Left renal cortex interstitium (tissue), 4 donors: ENCODE data around the gene TEAD1. TPM values are rescaled to one million over a fixed set of nuclear protein-coding genes. Genes with fewer than 3 reads are reported as not detected.

Experiments
- DNase-seq, 4 donors: peaks; one replicate each; pipeline ENCODE4 v3.0.0-alpha.2; 2013; ENCODE audit warnings: low read depth in 4 of 4, low spot score in 2 of 4, missing footprints in 1 of 4
- polyA plus RNA-seq, 4 donors: library from polyadenylated mRNA; unstranded; fragments of 120-200 nt; gene quantifications; one replicate each; pipeline ENCODE4 v1.2.1, GENCODE V29; 2013; ENCODE audit not compliant: insufficient read length in 4 of 4

Gene TEAD1
- polyA plus RNA-seq, 4 donors: 77.4 to 91.7 (median 86.5) TPM

DNA sequence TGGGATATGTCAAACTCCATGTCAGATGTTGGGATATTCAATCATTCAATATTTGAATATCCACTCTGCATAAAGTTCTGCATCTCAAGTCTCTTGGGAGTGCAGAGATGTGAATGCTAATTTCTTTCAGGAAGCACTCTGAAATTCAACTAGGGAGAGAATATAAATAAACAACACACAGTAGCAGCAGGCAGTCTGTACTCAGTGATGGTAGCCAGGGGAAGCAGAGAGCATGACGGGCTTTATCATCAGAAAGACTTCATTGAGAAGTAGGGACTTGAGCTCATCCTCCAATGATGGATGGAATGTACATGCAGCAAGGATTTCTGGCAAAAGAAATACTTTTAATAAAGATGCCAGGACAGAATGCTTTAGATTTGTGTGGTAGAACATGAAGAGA lies 9.8 kb upstream of the TEAD1 start:
- DNase-seq: no peak

DNA sequence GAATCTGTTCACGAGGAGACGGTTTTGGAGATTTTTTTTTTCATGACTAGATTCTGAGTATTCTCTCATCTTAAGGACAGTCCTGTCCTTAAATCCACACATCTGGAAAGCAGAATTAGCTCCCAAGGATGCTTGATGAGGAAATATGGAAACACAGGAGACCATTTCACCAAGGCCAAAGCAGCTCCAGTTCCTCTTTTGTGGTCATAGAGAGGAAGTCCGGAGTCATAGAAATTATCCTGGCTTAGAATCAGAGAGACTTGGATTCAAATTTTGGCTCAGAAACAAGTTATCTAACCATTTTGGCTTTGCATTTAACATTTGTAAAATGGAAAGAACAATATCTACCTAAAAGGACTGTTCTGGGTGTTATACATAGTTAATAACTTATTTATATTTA lies 7.3 kb upstream of the TEAD1 start:
- no peak for DNase-seq

DNA sequence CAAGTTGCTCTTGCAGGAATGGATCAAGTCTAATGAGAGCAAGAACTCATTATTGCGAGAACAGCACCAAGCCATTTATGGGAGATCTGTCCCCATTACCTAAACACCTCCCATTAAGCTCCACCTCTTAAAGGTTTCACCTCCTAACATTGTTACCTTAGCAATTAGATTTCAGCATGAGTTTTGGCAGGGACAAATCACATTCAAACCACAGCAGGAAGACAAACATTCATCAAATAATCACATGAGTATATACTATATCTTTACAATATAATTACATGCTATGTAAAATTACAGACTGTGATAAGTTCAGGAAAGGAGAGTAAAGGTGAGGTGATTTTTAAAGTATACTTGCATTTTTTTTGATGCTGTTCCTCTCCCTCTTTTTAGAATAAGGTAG lies 6.6 kb upstream of the TEAD1 start:
- DNase-seq: no peak

DNA sequence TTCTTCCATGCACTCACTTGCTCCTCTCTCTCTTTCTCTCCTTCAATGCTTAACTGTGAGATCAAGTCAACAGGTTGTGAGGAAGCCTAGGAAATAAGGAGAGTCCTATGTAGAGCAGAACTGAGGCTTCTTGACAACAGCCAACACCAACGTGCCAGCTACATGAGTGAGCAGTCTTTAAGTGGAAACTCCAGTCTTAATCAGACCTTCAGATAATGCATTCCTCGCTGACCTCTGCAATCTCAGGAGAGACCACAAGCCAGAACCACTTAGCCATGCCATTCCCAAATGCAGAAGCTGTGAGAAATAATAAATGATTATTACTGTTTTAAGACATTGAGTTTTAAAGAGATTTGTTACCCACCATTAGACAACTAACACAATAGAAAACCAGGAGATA lies 6.1 kb upstream of the TEAD1 start:
- DNase-seq: no peak

DNA sequence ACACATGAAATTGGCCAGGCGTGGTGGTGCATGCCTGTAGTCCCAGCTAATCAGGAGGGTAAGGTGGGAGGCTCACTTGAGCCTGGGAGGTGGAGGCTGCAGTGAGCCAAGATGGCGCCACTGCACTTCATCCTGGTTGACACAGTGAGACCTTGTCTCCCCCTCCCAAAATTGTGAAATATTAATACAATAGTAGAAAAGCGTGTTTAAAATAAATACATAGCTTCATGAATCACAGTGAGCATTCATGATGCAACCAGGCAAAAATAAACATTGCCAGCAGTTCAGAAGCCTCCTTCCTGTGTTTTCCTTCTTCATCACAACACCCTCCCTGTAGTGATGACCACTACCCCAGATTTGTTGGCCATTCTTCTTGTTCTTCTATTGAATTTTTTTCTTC lies 4.3 kb upstream of the TEAD1 start:
- no peak for DNase-seq

DNA sequence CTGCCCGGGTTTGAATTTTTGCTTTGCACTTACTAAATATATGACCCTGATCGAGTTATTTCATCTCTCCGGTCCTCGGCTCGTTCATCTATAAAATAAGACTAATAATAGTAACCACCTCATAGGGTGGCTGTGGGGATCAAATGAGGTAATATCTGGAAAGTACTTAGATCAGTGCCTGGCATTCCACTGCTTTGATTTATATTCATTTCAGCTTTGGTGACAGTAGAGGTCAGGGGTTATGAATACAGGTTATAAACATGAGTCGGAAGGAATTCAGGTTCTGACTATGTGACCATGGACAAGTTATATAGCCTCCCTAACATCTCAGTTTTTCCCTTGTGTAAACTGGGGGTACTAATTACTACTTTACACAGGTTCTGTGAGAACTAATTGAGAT lies 2.9 kb upstream of the TEAD1 start:
- DNase-seq: no peak

DNA sequence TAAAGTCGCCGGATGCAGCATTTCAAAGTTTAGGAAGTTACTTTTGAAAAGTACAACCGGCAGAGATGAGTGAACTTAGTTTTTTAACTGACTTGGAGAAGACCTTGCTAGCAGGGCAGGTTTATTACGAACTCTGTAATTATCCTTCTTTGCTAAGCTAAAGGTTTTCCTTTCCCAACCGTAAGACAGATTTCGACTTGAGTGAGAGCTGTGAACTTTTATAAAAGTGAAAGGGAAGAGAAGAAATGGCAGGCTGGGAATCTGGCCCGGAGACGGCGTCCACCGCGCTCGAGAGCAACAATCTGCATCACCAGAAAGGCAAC lies 659 bp upstream of the TEAD1 start:
- DNase-seq: no peak

DNA sequence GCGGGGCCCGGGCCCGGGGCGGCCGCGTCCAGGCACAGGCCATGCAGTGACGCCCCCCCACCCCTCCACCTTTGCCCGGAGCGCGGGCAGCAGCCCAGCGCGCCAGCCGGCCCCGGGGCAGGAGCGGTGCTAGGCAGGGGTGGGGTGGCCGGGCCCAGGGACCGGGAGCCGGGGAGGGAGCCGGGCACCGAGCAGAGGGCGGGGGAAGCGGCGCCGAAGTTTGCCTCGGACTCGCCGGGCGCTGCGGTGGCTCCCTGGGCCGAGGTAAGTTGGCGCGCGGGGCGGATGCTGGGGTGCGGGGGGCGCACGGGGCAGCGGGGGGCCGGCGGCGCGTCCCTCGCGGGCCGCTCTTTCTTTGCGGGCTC lies 332 bp downstream of the TEAD1 start:
- no peak for DNase-seq

DNA sequence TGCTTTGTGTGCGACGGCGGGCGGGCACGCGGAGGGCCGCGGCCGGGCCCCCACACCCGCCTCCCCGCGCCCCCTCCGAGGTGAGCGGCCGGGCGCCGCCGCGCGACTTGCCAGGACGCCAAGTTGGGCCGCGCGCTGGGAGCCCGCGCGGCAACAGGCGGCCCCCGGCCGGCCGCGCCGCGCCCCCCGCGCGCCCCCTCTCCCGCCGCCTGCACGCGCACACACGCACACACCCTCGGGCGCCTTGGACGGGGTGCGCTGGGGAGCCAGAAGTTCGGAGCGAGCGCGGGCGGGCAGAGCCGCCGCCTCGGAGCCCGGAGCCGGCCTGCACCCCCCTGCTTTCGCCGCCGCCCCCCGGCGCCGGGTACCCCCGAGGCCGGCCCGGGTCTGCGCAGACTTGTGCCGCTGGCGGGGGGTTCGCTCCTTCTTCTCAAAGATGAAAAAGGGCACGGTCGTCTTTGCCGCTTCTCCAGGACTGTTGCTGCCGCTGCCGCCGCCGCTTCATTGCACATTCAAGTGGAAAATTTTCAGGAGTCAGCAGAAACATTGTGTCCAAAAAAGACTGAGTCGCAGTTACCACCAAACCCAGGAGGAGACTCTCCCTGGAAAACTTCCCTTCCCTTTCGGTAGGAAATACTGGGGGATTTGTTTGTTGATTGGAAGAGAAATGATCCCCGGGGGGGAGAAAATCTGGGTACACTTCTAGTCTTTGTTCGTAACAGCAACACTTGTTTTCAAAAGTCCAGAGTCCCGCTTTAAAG lies 895 bp downstream of the TEAD1 start:
- no peak for DNase-seq

DNA sequence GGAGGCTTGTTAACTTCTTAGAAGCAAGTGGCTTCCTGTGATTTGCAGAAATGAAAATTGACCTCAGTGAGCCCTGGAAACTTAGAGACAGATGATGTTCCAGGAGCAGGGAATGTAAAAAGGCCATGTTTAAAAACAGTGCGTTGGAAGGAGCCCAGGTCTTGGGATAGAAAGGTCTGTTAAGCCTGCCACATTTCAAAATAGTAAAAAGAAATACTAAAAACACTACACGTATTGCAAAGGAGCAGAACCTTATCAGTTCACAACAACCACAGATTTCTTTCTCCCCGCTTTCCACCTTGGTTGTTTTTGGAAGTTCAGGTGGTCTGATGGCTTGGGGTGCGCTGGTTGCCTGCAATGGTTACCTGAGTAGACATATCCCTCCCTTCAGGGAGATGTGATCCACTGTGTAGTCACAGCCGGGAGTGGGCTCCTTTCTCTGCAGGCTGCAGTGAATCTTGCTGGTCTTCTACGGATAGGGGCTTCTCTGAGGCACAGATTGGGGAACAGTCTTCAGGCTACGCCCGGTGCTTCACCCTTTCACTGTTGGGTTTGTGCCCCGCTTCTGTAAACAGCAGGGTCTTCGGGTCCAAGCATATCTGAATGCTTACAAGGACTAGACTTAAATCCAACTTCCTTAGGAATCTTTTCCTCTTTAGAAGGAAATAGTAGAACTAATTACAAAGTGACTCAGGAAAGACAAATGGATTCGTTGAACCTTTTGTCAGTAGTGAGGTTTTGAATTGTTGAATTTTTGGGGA lies 1.9 kb downstream of the TEAD1 start:
- DNase-seq: no peak

DNA sequence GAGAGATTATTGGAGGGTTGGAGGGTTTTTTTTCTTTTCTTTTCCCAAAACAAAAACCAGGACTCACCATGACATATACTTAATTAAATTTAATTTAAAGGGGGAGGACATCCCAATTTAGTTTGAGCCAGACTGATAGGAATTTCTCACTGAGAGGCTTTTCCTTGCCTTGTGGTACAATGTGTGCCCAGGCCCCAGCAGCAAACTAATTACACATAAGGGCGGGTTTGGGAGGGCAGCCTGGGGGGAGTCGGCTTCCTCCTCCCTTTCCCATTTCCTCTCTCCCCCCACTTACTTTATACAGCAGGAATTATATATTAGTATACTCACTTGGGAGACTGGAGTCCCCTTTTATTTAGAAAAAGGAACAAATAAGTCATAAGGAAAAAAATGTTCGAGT lies 2.9 kb downstream of the TEAD1 start:
- DNase-seq: no peak

DNA sequence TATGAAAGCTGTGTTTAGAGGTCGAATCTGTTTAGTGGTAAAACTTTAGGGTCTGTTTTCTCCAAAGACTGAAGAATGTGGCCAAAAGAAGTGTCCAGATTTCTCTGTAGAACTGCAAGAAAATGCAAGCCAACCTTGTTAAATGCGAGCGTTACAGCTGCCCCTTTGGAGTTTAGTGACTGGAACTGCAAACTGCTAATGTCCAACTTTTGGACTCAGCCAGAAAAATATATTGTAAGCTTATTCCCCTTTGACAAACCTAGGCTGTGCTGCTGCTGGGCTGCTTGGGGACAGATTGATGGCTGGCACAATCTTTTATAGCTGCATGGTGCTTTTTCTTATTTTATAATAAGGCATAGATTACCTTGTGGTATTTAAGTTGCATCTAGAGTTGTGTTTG lies 3.9 kb downstream of the TEAD1 start:
- no peak for DNase-seq

DNA sequence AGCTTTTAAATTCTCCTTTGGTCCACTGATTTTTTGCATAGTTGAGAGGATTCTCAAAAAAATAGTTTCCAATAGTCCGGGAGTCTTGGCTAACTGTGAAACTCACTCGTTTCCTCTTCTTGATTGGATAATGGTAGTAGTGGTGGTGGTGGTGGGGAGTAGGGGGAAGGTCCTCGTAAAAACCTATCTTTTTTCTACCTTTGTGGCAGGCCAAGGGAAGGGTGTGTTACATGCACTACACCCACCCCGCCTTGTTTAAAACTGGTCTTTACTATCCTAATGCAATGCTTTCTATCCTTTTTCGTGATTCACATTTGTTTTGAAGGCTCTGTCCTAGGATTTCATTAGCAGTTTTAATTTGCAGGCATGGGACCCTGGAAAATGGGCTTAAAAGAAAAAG lies 4.8 kb downstream of the TEAD1 start:
- no peak for DNase-seq

DNA sequence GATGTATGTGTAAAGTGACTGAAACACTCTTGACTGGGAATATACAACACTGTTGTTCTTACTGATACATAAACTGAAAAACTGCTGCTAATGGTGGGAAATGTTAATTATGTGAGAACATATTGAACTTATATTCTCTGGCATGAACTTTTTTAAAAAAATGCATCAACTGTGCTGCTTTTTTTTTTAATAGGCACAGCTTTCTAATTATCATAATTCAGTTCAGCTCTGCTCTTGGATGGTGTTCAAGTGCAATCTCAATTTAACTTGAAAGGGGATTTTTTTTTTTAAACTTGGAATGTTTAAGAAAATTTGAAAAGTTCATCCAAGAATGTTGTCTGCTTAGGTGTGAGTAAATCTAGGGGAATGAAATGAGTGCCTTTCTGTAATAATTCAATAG lies 5.2 kb downstream of the TEAD1 start:
- no peak for DNase-seq

DNA sequence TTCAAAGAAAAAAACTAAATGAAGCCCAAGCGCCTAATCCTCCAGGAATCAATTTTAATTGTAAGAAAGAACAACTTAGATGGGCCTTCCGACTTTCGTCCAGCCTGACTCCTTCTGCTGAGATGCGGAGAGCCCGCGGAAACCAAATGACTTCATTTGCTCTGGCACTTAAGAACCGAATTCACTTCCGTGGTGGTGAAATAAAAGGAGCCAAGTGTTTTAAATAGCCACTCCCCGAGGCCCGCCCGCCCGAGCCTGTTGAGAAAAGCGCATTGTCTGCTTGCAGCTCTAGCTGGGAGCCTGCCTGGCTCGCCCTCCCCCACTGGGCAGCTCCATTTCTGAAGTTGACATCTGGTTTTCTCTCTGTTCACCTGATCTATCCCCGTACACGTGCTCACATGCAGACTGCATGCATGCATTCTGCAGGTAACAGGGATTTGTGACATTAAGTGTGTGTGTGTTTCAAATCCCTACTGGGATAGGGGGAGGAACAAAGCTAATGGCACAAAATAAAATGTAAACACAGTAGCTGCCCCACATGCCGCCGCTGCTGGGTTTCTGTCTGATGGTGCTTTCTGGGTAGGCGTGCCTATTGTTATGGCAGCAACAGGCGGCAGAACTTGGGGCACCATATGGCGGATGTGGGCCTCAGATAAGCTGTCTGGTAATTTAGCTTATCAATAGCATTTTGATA lies 6.2 kb downstream of the TEAD1 start:
- DNase-seq: peak in 1 of 4 donors; percentile 55

DNA sequence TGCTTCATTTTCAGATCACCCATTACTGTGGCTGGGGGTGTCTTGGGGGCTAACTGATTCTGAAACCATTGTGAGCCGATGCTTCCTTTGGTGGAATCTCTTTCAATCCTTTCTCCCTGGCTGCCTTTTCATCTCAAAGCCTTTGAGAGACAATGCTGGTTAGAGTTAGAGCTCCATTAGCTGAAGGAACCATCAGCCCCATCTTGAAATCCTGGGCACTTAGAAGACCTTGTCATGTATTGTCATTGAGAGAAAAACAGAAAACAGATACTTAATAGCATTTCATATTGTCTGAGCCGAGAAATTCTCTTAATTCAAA lies 6.7 kb downstream of the TEAD1 start:
- no peak for DNase-seq

DNA sequence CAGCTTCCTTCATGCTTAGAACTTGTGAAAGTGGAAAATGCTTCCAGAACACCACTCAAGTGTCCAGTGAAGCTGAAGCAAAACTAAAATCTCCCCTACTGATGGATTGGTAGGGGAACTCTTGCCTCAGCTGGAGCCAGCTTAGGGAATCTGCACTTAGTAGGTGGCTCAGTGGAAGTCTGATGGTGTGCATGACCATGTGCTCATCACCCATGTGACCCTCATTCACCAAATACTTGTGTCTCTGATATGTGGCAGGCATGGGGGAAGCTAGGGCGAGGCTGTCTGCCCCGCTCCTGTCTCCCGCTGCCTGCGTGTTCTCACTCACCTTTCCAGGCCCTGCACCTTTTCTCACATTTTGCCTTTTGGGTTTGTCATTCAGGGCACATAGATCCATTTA lies 7.2 kb downstream of the TEAD1 start:
- no peak for DNase-seq

DNA sequence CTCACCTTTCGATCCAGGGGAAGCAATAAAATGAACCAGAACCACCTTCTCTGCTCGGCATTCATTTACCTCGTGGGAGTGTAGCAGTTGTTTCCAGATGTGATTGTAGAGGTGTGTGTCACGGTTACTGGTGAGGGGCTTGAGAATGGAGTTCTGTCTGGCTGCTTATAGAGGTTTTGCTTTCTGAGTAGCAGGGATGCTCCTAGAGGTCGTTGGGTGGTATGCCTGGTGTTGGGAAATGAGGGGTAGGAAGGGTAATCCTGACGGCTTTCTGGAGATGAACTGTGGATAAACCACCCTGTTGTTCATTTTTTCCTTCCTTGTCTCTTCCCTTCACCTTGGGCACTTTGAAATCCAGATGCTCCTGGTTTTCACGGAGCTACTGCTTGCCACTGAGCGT lies 8.1 kb downstream of the TEAD1 start:
- no peak for DNase-seq

DNA sequence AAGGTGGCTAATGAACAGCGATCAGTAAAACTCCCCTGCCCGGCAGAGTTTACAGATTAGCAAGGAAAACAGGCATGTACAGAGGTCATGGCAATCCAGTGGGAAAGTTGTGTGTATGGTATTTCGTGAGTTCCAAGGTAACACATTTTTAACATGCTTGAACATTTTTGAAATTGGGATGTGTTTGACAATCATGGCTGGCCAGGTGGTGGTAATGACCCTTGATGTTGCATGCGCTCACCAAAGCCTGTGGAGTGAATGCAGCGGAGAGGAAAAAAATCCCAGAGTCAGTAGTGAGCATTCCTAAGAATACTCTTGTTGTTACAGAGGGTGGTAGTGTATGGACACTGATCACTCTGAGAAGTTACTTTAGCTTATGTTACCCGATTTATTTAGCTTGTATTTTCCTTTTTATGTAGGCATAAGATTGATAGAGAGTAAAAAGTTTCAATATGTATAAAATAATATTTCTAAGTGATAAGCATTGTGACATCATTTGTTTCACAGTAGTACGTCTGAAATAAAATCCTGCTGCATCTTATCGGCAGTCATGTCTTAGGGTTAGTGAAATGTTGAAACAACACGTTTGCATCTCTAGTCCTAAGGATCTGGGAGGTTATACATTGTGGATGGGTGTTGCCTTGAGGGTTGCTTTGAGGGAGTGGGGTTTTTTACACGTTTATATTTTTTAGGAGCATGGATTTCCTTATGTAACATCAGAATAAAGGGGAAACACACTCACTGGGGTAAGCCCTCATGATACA lies 8.7 kb downstream of the TEAD1 start:
- no peak for DNase-seq

DNA sequence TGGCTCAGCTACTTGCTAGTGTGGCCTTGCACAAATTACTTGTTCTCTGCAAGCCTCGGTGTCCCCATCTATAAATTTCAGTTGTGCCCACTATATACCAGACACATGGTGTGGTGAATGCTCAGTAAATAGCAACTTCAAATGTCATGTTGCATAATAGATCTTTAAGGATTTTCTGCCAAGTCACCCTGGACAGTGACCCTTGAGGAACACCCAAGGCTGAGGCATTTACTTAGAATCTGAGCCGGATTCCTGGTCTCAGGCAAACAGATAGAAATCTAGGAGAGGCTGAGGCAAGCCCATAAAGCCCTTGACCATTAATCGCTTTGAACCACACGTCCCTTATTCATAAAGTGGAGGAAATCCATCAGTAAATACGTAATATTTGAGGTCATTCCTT lies 9.7 kb downstream of the TEAD1 start:
- no peak for DNase-seq

DNA sequence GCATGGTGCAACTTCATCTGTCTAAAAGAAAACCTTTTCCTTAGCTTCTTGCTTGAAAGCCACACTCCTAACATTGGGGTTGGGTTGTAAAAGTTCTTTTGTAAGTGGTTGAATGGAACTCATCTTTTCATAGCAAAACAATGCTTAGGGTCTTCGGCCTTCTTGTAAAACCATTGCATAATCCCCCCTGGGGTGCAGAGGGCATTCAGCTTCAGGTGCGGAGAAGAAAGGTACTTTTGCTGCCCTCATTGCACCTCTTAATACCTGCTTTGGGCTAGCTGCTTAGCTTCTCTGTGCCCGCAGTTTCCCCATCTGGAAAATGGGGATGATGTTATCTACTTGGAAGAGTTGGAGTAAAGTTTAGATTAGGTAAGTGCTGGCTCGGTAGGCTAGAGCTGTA lies 10.1 kb downstream of the TEAD1 start:
- DNase-seq: no peak
